ENCODE measurements around the gene GAB3.

The GAB3 gene

DNA sequence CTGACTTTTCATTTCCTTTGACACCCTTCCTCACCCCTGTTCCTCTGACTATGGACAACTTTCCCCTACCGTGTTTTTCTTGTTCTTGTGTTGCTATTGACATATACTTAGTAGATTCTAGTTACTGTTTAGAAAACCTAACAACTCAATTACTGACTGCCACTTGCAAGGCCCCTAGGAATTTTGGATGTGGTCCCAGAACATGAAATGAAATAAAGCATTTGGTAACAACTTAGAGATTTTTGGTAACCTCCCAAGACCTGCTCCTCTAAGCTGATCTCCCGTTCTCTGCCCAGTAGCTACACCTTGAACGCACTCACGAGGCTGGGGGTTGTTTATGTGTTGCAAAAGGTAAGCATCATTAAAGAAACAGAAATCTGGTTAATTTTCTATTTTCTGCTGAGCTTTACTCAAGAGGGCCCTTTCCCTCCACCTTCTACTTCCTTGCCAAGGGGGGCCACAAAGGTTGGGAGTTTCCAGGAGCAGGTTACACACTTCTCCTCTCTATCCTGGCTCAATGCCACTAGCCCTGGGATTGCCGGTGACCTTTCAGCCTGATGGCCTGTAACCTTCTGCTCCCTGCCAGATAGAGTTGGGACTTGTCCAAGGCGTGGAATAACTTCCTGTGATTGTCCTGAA lies 20.5 kb downstream of the GAB3 start:
- no peak overlapping the region for H3K27ac ChIP-seq
- TF ChIP-seq, protein P1, sequence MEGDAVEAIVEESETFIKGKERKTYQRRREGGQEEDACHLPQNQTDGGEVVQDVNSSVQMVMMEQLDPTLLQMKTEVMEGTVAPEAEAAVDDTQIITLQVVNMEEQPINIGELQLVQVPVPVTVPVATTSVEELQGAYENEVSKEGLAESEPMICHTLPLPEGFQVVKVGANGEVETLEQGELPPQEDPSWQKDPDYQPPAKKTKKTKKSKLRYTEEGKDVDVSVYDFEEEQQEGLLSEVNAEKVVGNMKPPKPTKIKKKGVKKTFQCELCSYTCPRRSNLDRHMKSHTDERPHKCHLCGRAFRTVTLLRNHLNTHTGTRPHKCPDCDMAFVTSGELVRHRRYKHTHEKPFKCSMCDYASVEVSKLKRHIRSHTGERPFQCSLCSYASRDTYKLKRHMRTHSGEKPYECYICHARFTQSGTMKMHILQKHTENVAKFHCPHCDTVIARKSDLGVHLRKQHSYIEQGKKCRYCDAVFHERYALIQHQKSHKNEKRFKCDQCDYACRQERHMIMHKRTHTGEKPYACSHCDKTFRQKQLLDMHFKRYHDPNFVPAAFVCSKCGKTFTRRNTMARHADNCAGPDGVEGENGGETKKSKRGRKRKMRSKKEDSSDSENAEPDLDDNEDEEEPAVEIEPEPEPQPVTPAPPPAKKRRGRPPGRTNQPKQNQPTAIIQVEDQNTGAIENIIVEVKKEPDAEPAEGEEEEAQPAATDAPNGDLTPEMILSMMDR (IDR thresholded peaks at IDR 0.05), result no peak
- no peak for TF ChIP-seq ZFX (IDR thresholded peaks at IDR 0.05; ENCODE audit: borderline replicate concordance)

DNA sequence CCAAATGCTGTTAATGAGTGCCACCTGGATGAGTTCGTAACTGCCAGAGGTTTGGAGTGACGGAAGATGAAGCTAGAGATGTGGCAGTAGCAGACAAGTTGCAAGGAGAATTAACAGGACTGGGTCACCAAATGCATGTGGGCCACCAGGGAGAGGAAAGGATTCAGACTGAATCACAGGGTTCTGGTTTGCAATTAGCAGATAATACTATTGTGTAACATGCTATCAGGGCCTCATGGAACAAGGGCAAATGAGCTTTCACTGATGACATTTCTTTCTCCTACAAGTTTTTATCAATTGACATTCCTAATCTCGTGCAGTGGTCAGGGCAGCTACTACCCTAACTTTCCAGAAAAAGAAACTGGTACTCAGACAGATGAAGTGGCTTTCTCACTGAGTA lies 21.4 kb downstream of the GAB3 start:
- H3K27ac ChIP-seq, result no peak overlapping the region
- TF ChIP-seq, protein P1 (IDR thresholded peaks at IDR 0.05), result no peak
- no peak for TF ChIP-seq ZFX (IDR thresholded peaks at IDR 0.05; ENCODE audit: borderline replicate concordance)

DNA sequence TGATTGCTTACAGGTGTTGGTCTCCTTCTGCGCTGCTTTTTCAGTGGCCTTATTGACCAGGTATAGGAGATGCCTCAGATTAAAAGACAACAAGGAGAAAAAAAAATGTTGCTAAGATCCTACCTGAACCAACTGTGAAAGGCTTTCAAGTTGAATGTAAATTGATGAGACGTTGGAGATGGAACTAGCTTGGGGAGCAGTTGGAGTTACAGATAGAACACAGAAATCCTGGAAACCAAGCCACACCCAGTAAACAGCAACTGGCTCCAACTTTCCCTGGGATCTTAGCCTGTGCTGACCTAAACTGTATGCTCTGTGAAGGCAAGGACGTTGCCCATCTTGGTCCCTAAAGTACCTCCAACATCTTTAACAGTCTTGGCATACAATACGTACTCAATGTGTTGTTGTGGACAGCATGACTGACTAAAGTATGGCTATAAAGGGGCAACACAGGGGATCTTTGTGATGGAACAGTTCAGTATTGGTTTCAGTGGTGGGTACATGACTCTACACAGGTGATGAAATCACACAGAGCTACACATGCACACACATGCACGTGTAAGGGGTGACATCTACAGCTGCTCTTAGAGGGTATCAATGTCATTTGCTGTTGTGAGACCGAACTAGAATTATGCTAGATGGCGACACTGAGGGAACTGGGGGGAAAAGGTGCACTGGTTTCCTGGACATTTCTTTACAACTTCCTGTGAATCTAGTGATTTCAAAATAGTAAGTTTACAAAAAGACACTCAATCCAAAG lies 22.3 kb downstream of the GAB3 start:
- TF ChIP-seq ZFX (IDR thresholded peaks at IDR 0.05; ENCODE audit: borderline replicate concordance), result no peak
- TF ChIP-seq, protein P1 (IDR thresholded peaks at IDR 0.05), result no peak
- no peak overlapping the region for H3K27ac ChIP-seq

DNA sequence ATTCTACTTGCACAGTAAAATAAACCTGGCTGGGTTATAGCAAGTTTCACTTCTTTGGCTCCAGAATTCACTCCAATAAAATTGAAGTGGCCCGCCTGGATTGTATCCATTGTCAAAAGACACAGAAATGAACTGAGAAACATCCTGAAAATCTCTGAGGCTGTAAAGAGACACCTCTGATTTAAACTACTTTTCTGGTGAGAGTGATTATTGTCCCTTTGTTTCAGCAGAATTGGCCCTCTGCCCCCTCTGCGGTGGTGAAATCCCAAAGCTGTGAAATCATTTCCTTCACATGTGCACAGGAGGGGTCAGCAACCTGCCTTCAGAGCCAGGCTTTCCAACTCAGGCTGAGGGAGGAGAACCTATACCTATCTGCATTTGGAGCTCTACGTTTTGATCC lies 23.0 kb downstream of the GAB3 start:
- TF ChIP-seq, protein P1 (IDR thresholded peaks at IDR 0.05), result no peak
- no peak for TF ChIP-seq ZFX (IDR thresholded peaks at IDR 0.05; ENCODE audit: borderline replicate concordance)
- H3K27ac ChIP-seq, result no peak overlapping the region

DNA sequence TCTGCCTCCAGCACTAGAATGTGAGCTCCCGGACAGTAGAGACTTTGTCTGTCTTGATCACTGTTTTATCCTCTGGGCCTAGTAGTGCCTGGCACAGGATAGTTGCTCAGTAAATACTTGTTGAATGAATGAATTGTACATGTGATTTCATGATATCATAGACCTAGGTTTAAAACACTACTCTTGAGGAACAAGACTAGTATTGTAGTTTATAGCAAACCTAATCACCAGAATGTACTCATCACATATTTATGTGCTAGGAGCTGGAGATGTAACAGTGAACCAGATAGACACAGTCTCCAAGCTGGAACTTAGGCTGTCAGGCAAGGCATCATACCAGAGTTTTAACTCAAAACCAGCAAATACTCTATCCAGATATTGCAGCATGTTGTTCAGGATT lies 23.5 kb downstream of the GAB3 start:
- TF ChIP-seq ZFX (IDR thresholded peaks at IDR 0.05; ENCODE audit: borderline replicate concordance), result no peak
- TF ChIP-seq, protein P1 (IDR thresholded peaks at IDR 0.05), result no peak
- no peak overlapping the region for H3K27ac ChIP-seq

DNA sequence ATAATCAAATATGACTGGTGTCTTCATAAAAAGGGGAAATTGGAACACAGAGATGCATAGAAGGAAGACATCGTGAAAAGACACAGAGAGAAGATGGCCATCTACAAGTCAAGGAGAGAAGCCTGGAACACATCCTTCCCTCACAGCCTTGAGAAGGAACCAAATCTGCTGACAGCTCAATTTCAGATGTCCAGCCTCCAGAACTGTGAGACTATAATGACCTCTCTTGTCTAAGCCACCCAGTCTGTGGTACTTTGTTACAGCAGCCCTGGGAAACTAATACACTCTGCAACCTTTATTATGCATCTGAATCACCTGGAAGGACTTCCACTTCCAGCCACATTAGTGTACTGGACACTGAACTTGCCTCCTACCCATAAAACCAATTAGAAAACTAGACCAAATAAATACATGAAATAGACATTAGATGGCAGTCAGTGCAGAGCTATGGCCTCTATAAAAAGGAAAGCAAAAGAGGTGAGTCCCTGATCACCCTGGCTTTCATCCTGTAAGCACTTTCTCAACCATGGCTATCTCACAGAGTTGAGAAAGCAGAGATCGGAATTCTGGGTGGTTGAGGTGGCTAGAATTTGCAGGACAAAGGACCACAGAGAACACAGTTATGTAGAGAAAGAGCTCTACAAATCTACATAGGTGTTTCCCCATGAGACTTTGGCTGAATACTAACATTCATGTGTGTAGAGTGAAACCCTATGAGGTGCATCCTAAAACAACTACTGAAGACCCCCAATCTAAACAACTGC lies 25.7 kb downstream of the GAB3 start:
- TF ChIP-seq, protein P1 (IDR thresholded peaks at IDR 0.05), result no peak
- TF ChIP-seq ZFX (IDR thresholded peaks at IDR 0.05; ENCODE audit: borderline replicate concordance), result no peak
- H3K27ac ChIP-seq, result no peak overlapping the region

All from 22Rv1 (cell line).